GM12874 (cell line): ENCODE measurements around the gene CAND2.

ENCODE experiments used
- CTCF ChIP-seq: IDR thresholded peaks from 2 replicates; pipeline ENCODE4 v1.5.1; 2011; ENCODE audit warnings: low read depth, mild to moderate bottlenecking, control low read depth, low read length, moderate library complexity; ENCODE audit not compliant: insufficient read depth

CAND2 gene

DNA sequence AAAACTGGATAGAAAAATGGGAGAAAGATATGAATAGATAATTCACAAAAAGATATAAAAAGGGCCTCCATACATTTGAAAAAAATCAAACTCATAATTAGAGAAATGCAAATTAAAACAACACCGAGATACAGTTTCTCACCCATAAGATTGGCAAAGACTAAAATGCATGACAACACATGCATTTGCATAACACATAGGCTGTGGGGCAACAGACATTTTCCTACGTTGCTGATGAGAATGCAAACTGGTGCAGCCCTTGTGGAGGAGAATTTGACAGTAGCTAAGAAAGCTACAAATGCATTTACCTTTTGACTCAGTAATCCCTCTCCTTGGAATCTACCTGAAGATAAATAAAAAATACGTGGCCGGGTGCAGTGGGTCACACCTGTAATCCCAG is 11.4 kb upstream of the CAND2 start:
- TF ChIP-seq CTCF = no peak

- TF ChIP-seq CTCF = peak; percentile 64
Observed at GRCh38 chr3:12787346-12787745, 9.1 kb upstream of the CAND2 start.

DNA sequence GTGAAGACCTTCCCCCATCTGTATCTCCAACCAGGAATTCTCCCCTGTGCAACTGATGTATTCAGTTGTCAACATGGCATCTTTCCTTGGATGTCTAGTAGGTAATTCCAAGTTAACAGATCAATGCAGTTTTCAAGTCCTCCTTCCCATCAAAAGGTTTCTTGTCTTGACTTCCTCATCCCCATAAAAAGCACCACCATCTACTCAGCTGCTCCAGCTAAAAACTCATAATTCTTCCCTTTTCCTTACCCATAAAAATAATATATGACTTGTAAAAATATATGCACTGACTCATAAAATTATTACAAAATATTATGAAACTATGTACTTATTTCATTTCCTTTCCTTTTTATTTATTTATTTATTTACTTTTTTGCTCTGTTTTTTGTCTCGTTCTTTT is 5.0 kb upstream of the CAND2 start:
- no peak for TF ChIP-seq CTCF

- no peak for TF ChIP-seq CTCF
Observed at GRCh38 chr3:12793701-12794100, 2.8 kb upstream of the CAND2 start.

- TF ChIP-seq CTCF = no peak
Observed at GRCh38 chr3:12797124-12797891, 828 bp downstream of the CAND2 start.

DNA sequence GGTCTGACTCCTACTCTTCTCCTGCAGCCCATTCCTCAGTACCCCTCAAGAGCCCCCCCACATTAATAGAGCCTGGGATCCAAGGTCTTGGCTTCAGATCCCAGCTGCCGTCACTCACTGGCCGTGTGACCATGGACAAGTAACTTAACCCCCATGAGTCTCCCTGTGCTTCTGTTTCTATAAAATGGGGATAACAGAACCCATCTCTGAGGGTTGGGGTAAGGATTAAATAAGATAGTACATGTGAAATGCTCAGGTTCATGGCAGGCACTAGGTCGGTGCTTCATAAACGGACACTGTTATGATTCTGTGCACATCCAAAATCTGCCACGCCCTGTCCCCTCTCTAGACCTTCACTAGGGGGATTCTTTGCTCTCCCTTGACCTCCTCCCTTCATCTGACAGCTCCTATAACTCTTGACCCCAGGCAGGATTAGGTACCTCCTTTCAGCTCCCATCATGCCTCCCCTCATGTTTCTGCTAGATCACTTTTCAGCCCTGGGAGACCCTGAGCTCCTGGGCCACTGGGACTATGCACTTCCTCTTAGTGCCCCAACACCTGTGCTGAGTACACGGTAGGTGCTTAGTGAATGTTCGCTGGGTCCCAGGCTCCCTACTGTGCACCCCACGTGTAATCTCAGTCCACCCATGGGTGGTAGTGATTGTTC is 1.5 kb downstream of the CAND2 start:
- TF ChIP-seq CTCF = no peak

DNA sequence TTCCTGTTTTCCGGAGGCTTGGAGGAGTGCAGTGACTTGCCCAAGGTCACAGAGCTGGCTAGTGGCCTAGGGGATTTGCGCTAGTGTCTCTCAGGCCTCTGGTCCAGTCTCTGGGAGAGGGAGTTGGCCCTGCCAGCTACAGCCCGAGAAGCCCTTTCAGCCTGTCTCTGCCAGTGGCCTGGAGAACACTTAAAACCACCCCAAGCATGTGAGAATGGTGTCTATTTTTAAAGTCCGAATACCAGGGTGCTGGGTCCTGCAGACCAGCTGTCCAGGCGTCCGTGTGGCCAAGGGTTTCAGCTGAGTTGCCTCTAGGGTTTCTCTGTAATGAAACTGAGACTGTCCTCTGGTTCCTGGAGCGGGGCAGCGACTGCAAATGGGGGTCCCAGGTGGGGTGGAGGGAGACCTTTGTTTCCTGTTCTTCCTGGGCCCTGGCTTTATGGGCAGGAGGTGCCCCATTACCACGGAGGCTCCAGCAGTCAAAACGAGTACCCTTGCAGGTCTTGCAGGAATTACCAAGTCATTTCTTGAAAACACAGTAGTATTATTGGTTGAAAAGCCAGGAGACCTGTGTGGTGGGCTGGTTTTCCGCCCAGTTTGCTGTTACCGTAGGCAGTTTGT is 2.2 kb downstream of the CAND2 start:
- TF ChIP-seq CTCF = no peak
